ENCODE measurements around the gene TTPAL. TPM values are rescaled to one million over a fixed set of nuclear protein-coding genes. Genes with fewer than 3 reads are reported as not detected.
"Not testable (repeated sequence)": the region's sequence is repeated elsewhere in the genome, so short reads cannot be mapped to it uniquely, and the experiment has no call there.

The TTPAL gene
- total RNA-seq, 1 experiment from 2014 or later: 5.8 TPM

GRCh38 chr20:44457016-44457415, 18.7 kb upstream of the TTPAL start:
- DNase-seq: no peak
- H3K9me3 ChIP-seq: no peaks in the 10 kb centered on the region
- no peak overlapping the region for H3K4me3 ChIP-seq
- H3K27me3 ChIP-seq: no peaks in the 10 kb centered on the region
- no peaks in the 10 kb centered on the region for H3K36me3 ChIP-seq

GRCh38 chr20:44459271-44459670, 16.4 kb upstream of the TTPAL start:
- Histone ChIP-seq H3K36me3 (no peaks in the 10 kb centered on the region), H3K4me3 (no peak overlapping the region), H3K27me3 (no peaks in the 10 kb centered on the region), H3K9me3 (no peaks in the 10 kb centered on the region)
- DNase-seq: no peak

GRCh38 chr20:44460795-44461141, 14.9 kb upstream of the TTPAL start:
- H3K9me3 ChIP-seq: no peaks in the 10 kb centered on the region
- DNase-seq: no peak
- no peaks in the 10 kb centered on the region for H3K36me3 ChIP-seq
- H3K27me3 ChIP-seq: no peaks in the 10 kb centered on the region
- H3K4me3 ChIP-seq: no peak overlapping the region

GRCh38 chr20:44461142-44461802, 14.4 kb upstream of the TTPAL start:
- Histone ChIP-seq H3K4me3 (no peak overlapping the region), H3K36me3 (no peaks in the 10 kb centered on the region), H3K9me3 (no peaks in the 10 kb centered on the region), H3K27me3 (no peaks in the 10 kb centered on the region)
- no peak for DNase-seq

- H3K27me3 ChIP-seq: no peaks in the 10 kb centered on the region
- no peaks in the 10 kb centered on the region for H3K9me3 ChIP-seq
- no peak for DNase-seq
- H3K4me3 ChIP-seq: no peak overlapping the region
- no peaks in the 10 kb centered on the region for H3K36me3 ChIP-seq
Observed at GRCh38 chr20:44461803-44462174, 13.9 kb upstream of the TTPAL start.

GRCh38 chr20:44463466-44463865, 12.2 kb upstream of the TTPAL start:
- Histone ChIP-seq H3K9me3 (no peaks in the 10 kb centered on the region), H3K36me3 (no peaks in the 10 kb centered on the region), H3K27me3 (no peaks in the 10 kb centered on the region), H3K4me3 (no peak overlapping the region)
- DNase-seq: no peak

- DNase-seq: no peak
- no peaks in the 10 kb centered on the region for H3K27me3 ChIP-seq
Observed at GRCh38 chr20:44464514-44464913, 11.2 kb upstream of the TTPAL start.

GRCh38 chr20:44465001-44465560, 10.6 kb upstream of the TTPAL start:
- no peaks in the 10 kb centered on the region for H3K9me3 ChIP-seq
- no peak for DNase-seq
- no peaks in the 10 kb centered on the region for H3K27me3 ChIP-seq
- no peaks in the 10 kb centered on the region for H3K36me3 ChIP-seq
- H3K4me3 ChIP-seq: no peak overlapping the region

More at GRCh38 chr20:44464514-44464913, 11.2 kb upstream of the TTPAL start:
- Histone ChIP-seq H3K9me3 (no peaks in the 10 kb centered on the region), H3K36me3 (no peaks in the 10 kb centered on the region), H3K4me3 (no peak overlapping the region)

- no peaks in the 10 kb centered on the region for H3K36me3 ChIP-seq
- no peak for DNase-seq
- H3K4me3 ChIP-seq: no peak overlapping the region
- no peaks in the 10 kb centered on the region for H3K27me3 ChIP-seq
- H3K9me3 ChIP-seq: no peaks in the 10 kb centered on the region
Observed at GRCh38 chr20:44467289-44467883, 8.3 kb upstream of the TTPAL start.

- Histone ChIP-seq H3K9me3 (no peaks in the 10 kb centered on the region), H3K4me3 (no peak overlapping the region), H3K36me3 (no peaks in the 10 kb centered on the region), H3K27me3 (no peaks in the 10 kb centered on the region)
- DNase-seq: no peak
Observed at GRCh38 chr20:44468044-44468782, 7.5 kb upstream of the TTPAL start.

GRCh38 chr20:44470327-44470726, 5.3 kb upstream of the TTPAL start:
- Histone ChIP-seq H3K36me3 (no peaks in the 10 kb centered on the region), H3K4me3 (no peak overlapping the region), H3K9me3 (no peaks in the 10 kb centered on the region), H3K27me3 (no peaks in the 10 kb centered on the region)
- DNase-seq: no peak

- DNase-seq: no peak
- no peaks in the 10 kb centered on the region for H3K27me3 ChIP-seq
- no peaks in the 10 kb centered on the region for H3K9me3 ChIP-seq
- H3K4me3 ChIP-seq: no peak overlapping the region
- H3K36me3 ChIP-seq: no peaks in the 10 kb centered on the region
Observed at GRCh38 chr20:44471481-44471882, 4.2 kb upstream of the TTPAL start.

GRCh38 chr20:44472283-44472682, 3.4 kb upstream of the TTPAL start:
- not testable (repeated sequence) for H3K36me3 ChIP-seq, H3K9me3 ChIP-seq, H3K27me3 ChIP-seq, DNase-seq, H3K4me3 ChIP-seq

- H3K36me3 ChIP-seq: no peaks in the 10 kb centered on the region; the same call in 1 of the 2 replicates
- no peak for DNase-seq
- no peaks in the 10 kb centered on the region for H3K9me3 ChIP-seq
- peak overlapping the region; percentile 70 for H3K4me3 ChIP-seq
- no peaks in the 10 kb centered on the region for H3K27me3 ChIP-seq
Observed at GRCh38 chr20:44475372-44475693, 341 bp upstream of the TTPAL start.

- no peak for DNase-seq
- no peak overlapping the region for H3K4me3 ChIP-seq
- H3K36me3 ChIP-seq: peaks cover 13% of the 10 kb centered on the region
- no peaks in the 10 kb centered on the region for H3K9me3 ChIP-seq
- no peaks in the 10 kb centered on the region for H3K27me3 ChIP-seq
Observed at GRCh38 chr20:44477151-44477550, 1.5 kb downstream of the TTPAL start.

GRCh38 chr20:44478206-44478605, 2.5 kb downstream of the TTPAL start:
- H3K9me3 ChIP-seq: no peaks in the 10 kb centered on the region
- H3K36me3 ChIP-seq: peaks cover 21% of the 10 kb centered on the region
- H3K27me3 ChIP-seq: no peaks in the 10 kb centered on the region
- DNase-seq: no peak
- no peak overlapping the region for H3K4me3 ChIP-seq

- H3K27me3 ChIP-seq: no peaks in the 10 kb centered on the region
- no peak overlapping the region for H3K4me3 ChIP-seq
- no peak for DNase-seq
- peaks cover 27% of the 10 kb centered on the region for H3K36me3 ChIP-seq
- H3K9me3 ChIP-seq: no peaks in the 10 kb centered on the region
Observed at GRCh38 chr20:44479643-44480042, 4.0 kb downstream of the TTPAL start.

GRCh38 chr20:44480097-44480496, 4.4 kb downstream of the TTPAL start:
- H3K27me3 ChIP-seq: no peaks in the 10 kb centered on the region
- no peak for DNase-seq
- H3K4me3 ChIP-seq: no peak overlapping the region
- H3K36me3 ChIP-seq: peaks cover 32% of the 10 kb centered on the region
- no peaks in the 10 kb centered on the region for H3K9me3 ChIP-seq

Data from MG63 (cell line).